GM10847 (cell line): ENCODE measurements around the gene EPHB1.

ENCODE experiments used
- POLR2A ChIP-seq: IDR thresholded peaks from 2 replicates; pipeline ENCODE4 v1.6.1; 2011; ENCODE audit not compliant: insufficient read length; ENCODE audit errors: extremely low read depth

EPHB1 gene

GRCh38 chr3:135304378-135304777 lies 509.3 kb downstream of the EPHB1 start:
- no peak for TF ChIP-seq POLR2A
